Cardiac ventricle fibroblast (primary cell): Measurements from ENCODE around the gene DACH1. TPM values are rescaled to one million over a fixed set of nuclear protein-coding genes. Genes with fewer than 3 reads are reported as not detected.

ENCODE experiments used
- total RNA-seq: library from RNA; depleted of rRNA; stranded (reverse); fragments of >200 nt; gene quantifications from 2 replicates; pipeline ENCODE4 v1.2.3, GENCODE V29; 2015

Gene DACH1
- total RNA-seq: 0.12 and 0.39 TPM in 2 replicates

GRCh38 chr13:71867131-71867814 lies at the start of gene DACH1:
DACH1 (minus strand) TSS chr13:71867204.

